Activated CD4-positive, alpha-beta memory T cell treated with anti-CD3 and anti-CD28 coated beads, Interleukin-2, amount 10 ng/mL, durations not matched to agents 7 days and 5 days (primary cell): ENCODE measurements around the gene TIGD3. TPM values are rescaled to one million over a fixed set of nuclear protein-coding genes. Genes with fewer than 3 reads are reported as not detected.

ENCODE experiments used
- CTCF ChIA-PET: fragments of 350-600 bp; sonication (Branson Sonifier 250); formaldehyde crosslinking; loops from one replicate; lab custom pipeline; 2021; ENCODE audit warnings: antibody characterized with exemption, inconsistent platforms; lab: Charles Lee
- POLR2A ChIA-PET: fragments of 350-600 bp; sonication (Branson Sonifier 250); formaldehyde crosslinking; loops from one replicate; lab custom pipeline; 2021; ENCODE audit warnings: antibody characterized with exemption; lab: Charles Lee
- DNase-seq: peaks from one replicate; pipeline ENCODE4 v3.0.0-alpha.2; 2020
- H3K27ac Mint-ChIP-seq: one replicate; pipeline ENCODE4 v1.8.0; 2021; ENCODE audit warnings: mild to moderate bottlenecking, mixed read lengths
- H3K27me3 Mint-ChIP-seq: one replicate; pipeline ENCODE4 v1.8.0; 2021; ENCODE audit warnings: mixed read lengths
- H3K36me3 Mint-ChIP-seq: one replicate; pipeline ENCODE4 v1.8.0; 2021; ENCODE audit warnings: low read depth, mixed read lengths
- H3K4me1 Mint-ChIP-seq: one replicate; pipeline ENCODE4 v1.8.0; 2021; ENCODE audit warnings: mixed read lengths
- H3K4me3 Mint-ChIP-seq: one replicate; pipeline ENCODE4 v1.8.0; 2021; ENCODE audit warnings: mild to moderate bottlenecking, mixed read lengths
- H3K9me3 Mint-ChIP-seq: one replicate; pipeline ENCODE4 v1.8.0; 2021; ENCODE audit warnings: mixed read lengths
- total RNA-seq, 2 experiments: library from RNA; stranded (reverse); gene quantifications; one replicate each; pipeline ENCODE4 v1.2.3, GENCODE V29; 2021

The TIGD3 gene, protein sequence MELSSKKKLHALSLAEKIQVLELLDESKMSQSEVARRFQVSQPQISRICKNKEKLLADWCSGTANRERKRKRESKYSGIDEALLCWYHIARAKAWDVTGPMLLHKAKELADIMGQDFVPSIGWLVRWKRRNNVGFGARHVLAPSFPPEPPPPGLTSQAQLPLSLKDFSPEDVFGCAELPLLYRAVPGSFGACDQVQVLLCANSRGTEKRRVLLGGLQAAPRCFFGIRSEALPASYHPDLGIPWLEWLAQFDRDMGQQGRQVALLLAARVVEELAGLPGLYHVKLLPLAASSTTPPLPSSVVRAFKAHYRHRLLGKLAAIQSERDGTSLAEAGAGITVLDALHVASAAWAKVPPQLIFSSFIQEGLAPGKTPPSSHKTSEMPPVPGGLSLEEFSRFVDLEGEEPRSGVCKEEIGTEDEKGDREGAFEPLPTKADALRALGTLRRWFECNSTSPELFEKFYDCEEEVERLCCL
- under 1 TPM; 0.58 to 0.88 TPM for total RNA-seq

GRCh38 chr11:65354265-65355012, at the start of gene TIGD3:
Gene TIGD3 (plus strand): TSS chr11:65354751. CDS start chr11:65355809, 1,058 bp downstream.
- DNase-seq = peak; percentile 96
- POLR2A ChIA-PET = interaction anchor here (0.6 to 2.9 kb wide), 5 partner anchors 20 to 211 kb away, joined by 3 to 19 read pairs (median 8); partner anchors contain the start of genes DPF2 and MALAT1
- Mint-ChIP-seq H3K27ac (peak within 1 kb of the TSS; percentile 0), H3K9me3 (no peaks in the 10 kb centered on the region), H3K4me3 (peak within 1 kb of the TSS; percentile 83), H3K27me3 (peaks cover 8% of the 10 kb centered on the region), H3K36me3 (peaks cover 16% of the 10 kb centered on the region), H3K4me1 (peaks cover 17% of the 10 kb centered on the region)
- CTCF ChIA-PET = interaction anchor here (0.9 to 13.2 kb wide), 2 partner anchors 20 to 62 kb away, joined by 5 to 117 read pairs; partner anchors contain the start of gene DPF2

- H3K4me3 Mint-ChIP-seq = no peak overlapping the region
- no peaks in the 10 kb centered on the region for H3K9me3 Mint-ChIP-seq
- H3K27ac Mint-ChIP-seq = no peak overlapping the region
- POLR2A ChIA-PET = interaction anchor here (0.6 to 1.0 kb wide), 2 partner anchors 16 to 28 kb away, joined by 3 read pairs; partner anchors contain the start of gene DPF2
- CTCF ChIA-PET = interaction anchor here (1.3 kb wide), 1 partner anchor 9 kb away, joined by 4 read pairs; the partner anchor contains the start of gene CDC42EP2
- no peaks in the 10 kb centered on the region for H3K4me1 Mint-ChIP-seq
- no peaks in the 10 kb centered on the region for H3K27me3 Mint-ChIP-seq
- DNase-seq = no peak
- peaks cover 9% of the 10 kb centered on the region for H3K36me3 Mint-ChIP-seq
These were observed 48.9 kb upstream of the TIGD3 start for GRCh38 chr11:65305501-65306268.

DNA sequence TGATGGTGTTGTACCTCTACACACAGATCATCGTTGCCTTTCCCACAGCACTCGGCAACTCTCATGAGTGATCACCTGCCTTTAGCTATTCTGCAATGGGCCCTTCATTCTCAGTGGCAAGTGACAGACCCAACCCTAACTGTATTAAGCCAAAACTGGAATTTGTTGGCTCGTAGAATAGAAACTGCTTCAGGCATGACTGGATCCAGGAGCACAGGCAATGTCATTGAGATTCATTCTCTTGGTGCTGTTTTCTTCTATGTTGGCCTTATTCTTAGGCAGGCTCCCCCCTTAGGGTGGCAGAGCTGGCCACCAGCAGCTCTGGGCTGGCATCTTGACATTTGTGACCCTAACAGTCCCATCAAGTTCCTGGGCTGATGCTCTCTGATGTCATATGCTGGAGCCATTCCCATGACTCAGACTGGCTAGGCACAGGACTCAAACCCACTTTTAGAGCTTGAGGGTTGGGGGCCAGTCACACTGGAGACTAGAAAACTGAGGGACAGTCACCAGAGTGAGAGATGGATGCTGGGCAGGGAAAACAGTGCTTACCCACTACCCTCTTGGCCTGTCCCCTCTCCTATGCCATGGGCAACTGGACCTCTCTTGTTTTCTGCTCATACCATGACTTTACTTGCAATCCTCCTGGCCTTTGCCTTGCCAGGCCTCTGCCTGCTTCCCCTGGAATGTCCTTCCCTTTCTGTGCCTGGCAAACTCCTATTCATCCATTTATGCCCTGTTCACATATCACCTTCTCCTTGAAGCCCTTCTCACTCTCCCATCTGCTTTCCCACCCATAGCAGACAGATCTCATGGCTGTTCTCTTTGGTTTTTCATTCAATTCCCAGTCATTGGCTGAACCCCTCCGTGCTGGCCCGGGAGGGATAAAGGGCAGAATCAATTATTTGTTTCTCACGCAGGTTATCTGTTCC, 47.0 kb upstream of the TIGD3 start:
- H3K27ac Mint-ChIP-seq = no peak overlapping the region
- POLR2A ChIA-PET = no interaction called here

GRCh38 chr11:65308281-65308891, 46.2 kb upstream of the TIGD3 start:
- H3K4me1 Mint-ChIP-seq = no peaks in the 10 kb centered on the region
- peaks cover 3% of the 10 kb centered on the region for H3K27me3 Mint-ChIP-seq
- ChIA-PET POLR2A (no interaction called here), CTCF (interaction anchor here (1.0 to 1.2 kb wide), 2 partner anchors 8 to 22 kb away, joined by 3 read pairs; no protein-coding TSS in a partner anchor)
- no peak overlapping the region for H3K4me3 Mint-ChIP-seq
- H3K27ac Mint-ChIP-seq = no peak overlapping the region
- DNase-seq = no peak
- H3K36me3 Mint-ChIP-seq = peaks cover 6% of the 10 kb centered on the region
- no peaks in the 10 kb centered on the region for H3K9me3 Mint-ChIP-seq

More for the DNA sequence above, 47.0 kb upstream of the TIGD3 start:
- CTCF ChIA-PET = interaction anchor here (1.2 kb wide), 1 partner anchor 9 kb away, joined by 3 read pairs; no protein-coding TSS in a partner anchor
- Mint-ChIP-seq H3K4me1 (no peaks in the 10 kb centered on the region), H3K36me3 (peaks cover 6% of the 10 kb centered on the region), H3K4me3 (no peak overlapping the region), H3K27me3 (no peaks in the 10 kb centered on the region), H3K9me3 (no peaks in the 10 kb centered on the region)
- DNase-seq = no peak

DNA sequence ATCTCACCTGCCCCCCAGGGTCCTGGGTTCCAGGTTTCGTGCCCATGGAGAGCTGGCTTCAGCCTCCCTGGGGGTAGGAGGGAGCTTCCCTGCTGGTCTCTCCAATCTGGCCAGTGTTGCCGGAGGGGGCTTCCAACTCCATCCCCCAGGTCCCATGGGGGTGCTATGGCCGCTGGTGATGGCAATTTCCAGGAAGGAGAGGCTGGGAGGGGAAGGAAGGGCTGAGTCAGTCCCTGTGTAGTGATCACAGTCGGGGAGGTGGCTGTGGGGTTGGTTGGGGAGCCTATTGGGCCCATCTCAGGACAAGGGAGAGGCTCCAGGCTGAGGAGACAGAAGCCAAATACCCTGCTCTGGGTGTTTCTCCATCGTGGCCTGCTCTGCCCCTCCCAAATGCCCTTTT, 45.5 kb upstream of the TIGD3 start:
- Mint-ChIP-seq H3K27ac (no peak overlapping the region), H3K27me3 (peaks cover 8% of the 10 kb centered on the region), H3K4me1 (peaks cover 3% of the 10 kb centered on the region), H3K36me3 (peaks cover 3% of the 10 kb centered on the region), H3K9me3 (no peaks in the 10 kb centered on the region), H3K4me3 (no peak overlapping the region)
- ChIA-PET POLR2A (no interaction called here), CTCF (interaction anchor here (0.7 to 1.0 kb wide), 2 partner anchors 21 to 307 kb away, joined by 3 read pairs; partner anchors contain the start of gene PCNX3)
- DNase-seq = no peak

DNA sequence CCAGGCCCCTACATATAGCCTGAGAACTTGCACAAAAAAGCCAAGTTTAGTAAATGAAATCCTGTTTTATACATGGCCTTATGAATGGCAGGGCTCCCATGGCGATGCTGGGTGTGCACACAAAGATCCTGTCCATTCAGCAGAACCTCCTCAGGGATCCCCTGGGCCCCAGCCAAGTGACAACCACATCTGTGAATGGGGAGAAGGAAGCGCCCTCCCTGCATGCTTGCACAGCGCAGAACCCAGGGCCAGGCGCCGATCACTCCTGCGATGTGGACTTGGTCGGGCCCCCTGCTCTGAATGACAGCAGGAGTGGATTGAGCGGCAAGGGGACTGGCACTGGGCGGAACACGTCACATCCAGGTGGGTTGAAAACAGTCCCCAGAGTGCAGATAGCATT, 44.3 kb upstream of the TIGD3 start:
- POLR2A ChIA-PET = interaction anchor here (1.0 kb wide), 1 partner anchor 12 kb away, joined by 3 read pairs; no protein-coding TSS in a partner anchor
- H3K36me3 Mint-ChIP-seq = no peaks in the 10 kb centered on the region

GRCh38 chr11:65310736-65311135, 43.8 kb upstream of the TIGD3 start:
- ChIA-PET CTCF (interaction anchor here (0.6 to 8.5 kb wide), 2 partner anchors 21 to 71 kb away, joined by 5 to 172 read pairs; partner anchors contain the start of gene DPF2), POLR2A (interaction anchor here (1.0 kb wide), 1 partner anchor 11 kb away, joined by 3 read pairs; no protein-coding TSS in a partner anchor)
- Mint-ChIP-seq H3K27me3 (peaks cover 10% of the 10 kb centered on the region), H3K27ac (no peak overlapping the region), H3K4me1 (peaks cover 7% of the 10 kb centered on the region), H3K9me3 (no peaks in the 10 kb centered on the region), H3K4me3 (no peak overlapping the region), H3K36me3 (no peaks in the 10 kb centered on the region)
- no peak for DNase-seq

More for the DNA sequence above, 44.3 kb upstream of the TIGD3 start:
- Mint-ChIP-seq H3K4me1 (peaks cover 7% of the 10 kb centered on the region), H3K4me3 (no peak overlapping the region), H3K9me3 (no peaks in the 10 kb centered on the region), H3K27ac (no peak overlapping the region), H3K27me3 (peaks cover 9% of the 10 kb centered on the region)
- no peak for DNase-seq
- CTCF ChIA-PET = interaction anchor here (8.5 kb wide), 1 partner anchor 21 kb away, joined by 172 read pairs; the partner anchor contains the start of gene DPF2

GRCh38 chr11:65311170-65311678, 43.3 kb upstream of the TIGD3 start:
- CTCF ChIA-PET = interaction anchor here (0.6 to 8.5 kb wide), 3 partner anchors 20 to 70 kb away, joined by 3 to 172 read pairs (median 5); partner anchors contain the start of gene DPF2
- H3K4me3 Mint-ChIP-seq = no peak overlapping the region
- H3K27me3 Mint-ChIP-seq = peaks cover 15% of the 10 kb centered on the region
- POLR2A ChIA-PET = interaction anchor here (1.0 to 1.6 kb wide), 2 partner anchors 11 to 18 kb away, joined by 3 read pairs; no protein-coding TSS in a partner anchor
- DNase-seq = no peak
- H3K4me1 Mint-ChIP-seq = peaks cover 10% of the 10 kb centered on the region
- no peak overlapping the region for H3K27ac Mint-ChIP-seq
- no peaks in the 10 kb centered on the region for H3K36me3 Mint-ChIP-seq
- H3K9me3 Mint-ChIP-seq = no peaks in the 10 kb centered on the region

GRCh38 chr11:65314501-65315203, 39.9 kb upstream of the TIGD3 start, which contains the start of gene CDC42EP2:
Gene CDC42EP2 (plus strand): TSS chr11:65314866. CDS start chr11:65320899, 6,033 bp downstream.
- peaks cover 11% of the 10 kb centered on the region for H3K4me1 Mint-ChIP-seq
- ChIA-PET POLR2A (interaction anchor here (0.9 to 3.2 kb wide), 10 partner anchors 15 to 197 kb away, joined by 3 to 28 read pairs (median 3); partner anchors contain the start of genes DPF2, POLA2 and ZNHIT2), CTCF (interaction anchor here (0.7 to 8.5 kb wide), 31 partner anchors 9 to 488 kb away, joined by 3 to 172 read pairs (median 5); partner anchors contain the start of genes DPF2, FAU, MRPL49 and POLA2)
- no peak within 1 kb of the TSS for H3K27ac Mint-ChIP-seq
- peak; percentile 81 for DNase-seq
- H3K36me3 Mint-ChIP-seq = no peaks in the 10 kb centered on the region
- peaks cover 20% of the 10 kb centered on the region for H3K27me3 Mint-ChIP-seq
- H3K9me3 Mint-ChIP-seq = no peaks in the 10 kb centered on the region
- H3K4me3 Mint-ChIP-seq = peak within 1 kb of the TSS; percentile 69
